HCT116 (cell line): Measurements from ENCODE around the gene SYTL3. TPM values are rescaled to one million over a fixed set of nuclear protein-coding genes. Genes with fewer than 3 reads are reported as not detected.

Source experiments
- ATAC-seq: fragments of 200-7000 bp; cut with Tn5 transposase; 2 replicates; pipeline ENCODE4 v1.9.1; 2020; ENCODE audit warnings: mild to moderate bottlenecking, moderate library complexity
- BruUV-seq: library from RNA; stranded (reverse); fragments of 400-500 nt; replicated peaks from 2 replicates; lab custom pipeline; 2021; lab: Mats Ljungman, UMichigan
- CTCF ChIA-PET: fragments of 300-600 bp; sonication (Branson Sonifier 250); formaldehyde crosslinking; loops from one replicate; lab custom pipeline; 2021; ENCODE audit warnings: antibody characterized with exemption; lab: Charles Lee
- POLR2A ChIA-PET: fragments of 300-600, 350-600 bp; sonication (Branson Sonifier 250); formaldehyde crosslinking; loops from one replicate; lab custom pipeline; 2021; ENCODE audit warnings: antibody characterized with exemption; lab: Charles Lee
- RAD21 ChIA-PET, 2 experiments: fragments of 300-600 bp; sonication (Branson Sonifier 250); formaldehyde crosslinking; loops; one replicate each; lab custom pipeline; 2023; ENCODE audit warnings: low total read pairs in 2 of 2; ENCODE audit not compliant: uncharacterized antibody in 2 of 2, unreplicated experiment in 2 of 2, low non-redundant PET in 1 of 2; lab: Charles Lee
- DNase-seq: peaks from one replicate; pipeline ENCODE4 v3.0.0-alpha.2; 2010; ENCODE audit warnings: low read depth, low spot score
- H2AFZ ChIP-seq: fragments of 200-600 bp; shearing (Covaris generic), sonication (generic); 2 replicates; pipeline ENCODE4 v1.6.1; 2017; ENCODE audit warnings: low read depth, mixed run types, mixed read lengths, antibody characterized with exemption, low read length; ENCODE audit not compliant: poor library complexity, severe bottlenecking
- H3K27ac ChIP-seq: 2 replicates; pipeline ENCODE4 v1.5.1; 2012; ENCODE audit warnings: low read depth, low read length
- H3K27me3 ChIP-seq: fragments of 200-600 bp; sonication (generic); 2 replicates; pipeline ENCODE4 v1.6.1; 2016; ENCODE audit warnings: mixed run types, low read length, mixed read lengths; ENCODE audit not compliant: insufficient read depth
- H3K36me3 ChIP-seq, 2 experiments: fragments of 200-500 bp in 1 of 2; fragments of 200-600 bp in 1 of 2; sonication (Bioruptor generic) in 1 of 2; sonication (generic) in 1 of 2; 2 replicates each; pipeline versions ENCODE4 v1.5.1 to v1.6.1; 2014 to 2016; ENCODE audit warnings: low read length in 2 of 2, inconsistent platforms in 1 of 2, mixed read lengths in 1 of 2, mixed run types in 1 of 2; ENCODE audit not compliant: insufficient read depth in 2 of 2, control insufficient read depth in 1 of 2
- H3K4me1 ChIP-seq, 2 experiments: fragments of 200-600 bp in 1 of 2; sonication (generic) in 1 of 2; 2 replicates each; pipeline versions ENCODE4 v1.5.1 to v1.6.1; 2012 to 2017; ENCODE audit warnings: low read length in 2 of 2, inconsistent platforms in 1 of 2, mild to moderate bottlenecking in 1 of 2, mixed read lengths in 1 of 2, mixed run types in 1 of 2, moderate library complexity in 1 of 2; ENCODE audit not compliant: insufficient read depth in 2 of 2, control insufficient read depth in 1 of 2
- H3K4me2 ChIP-seq: fragments of 200-600 bp; sonication (generic); 2 replicates; pipeline ENCODE4 v1.6.1; 2017; ENCODE audit warnings: mixed run types, low read length, mixed read lengths
- H3K4me3 ChIP-seq, 2 experiments: fragments of 200-600 bp in 1 of 2; sonication (generic) in 1 of 2; replicated peaks in 1 of 2; 2 replicates each; pipeline ENCODE4 v1.5.1; 2011 to 2016; ENCODE audit warnings: low read length in 2 of 2, control low read depth in 1 of 2, low read depth in 1 of 2, mild to moderate bottlenecking in 1 of 2, mixed read lengths in 1 of 2, mixed run types in 1 of 2
- H3K79me2 ChIP-seq: fragments of 200-600 bp; sonication (generic); 2 replicates; pipeline ENCODE4 v1.6.1; 2017; ENCODE audit warnings: mild to moderate bottlenecking, mixed run types, low read length, moderate library complexity, mixed read lengths; ENCODE audit not compliant: insufficient read depth
- H3K9ac ChIP-seq: fragments of 200-600 bp; sonication (generic); 2 replicates; pipeline ENCODE4 v1.6.1; 2016; ENCODE audit warnings: low read length, mixed read lengths
- H3K9me2 ChIP-seq: fragments of 200-600 bp; sonication (generic), shearing (Covaris generic); 2 replicates; pipeline ENCODE4 v1.6.1; 2017; ENCODE audit warnings: mixed run types, mild to moderate bottlenecking, moderate library complexity; ENCODE audit not compliant: insufficient read depth
- H3K9me3 ChIP-seq, 2 experiments: fragments of 200-500 bp in 1 of 2; fragments of 200-600 bp in 1 of 2; sonication (Bioruptor generic) in 1 of 2; sonication (generic) in 1 of 2; 2 replicates each; pipeline ENCODE4 v1.6.1; 2014 to 2017; ENCODE audit warnings: low read length in 2 of 2, mixed read lengths in 2 of 2, inconsistent platforms in 1 of 2, low read depth in 1 of 2, mild to moderate bottlenecking in 1 of 2, mixed run types in 1 of 2, moderate library complexity in 1 of 2; ENCODE audit not compliant: control insufficient read depth in 1 of 2, insufficient read depth in 1 of 2
- H4K20me1 ChIP-seq: fragments of 200-600 bp; sonication (generic), shearing (Covaris generic); 2 replicates; pipeline ENCODE4 v1.6.1; 2017; ENCODE audit warnings: mixed run types, mild to moderate bottlenecking, moderate library complexity; ENCODE audit not compliant: insufficient read depth
- EZH2 ChIP-seq: fragments of 200-600 bp; sonication (generic); IDR thresholded peaks from 2 replicates; pipeline ENCODE4 v1.6.1; 2017; ENCODE audit warnings: antibody characterized with exemption, mixed run types
- JUND ChIP-seq: IDR thresholded peaks from 2 replicates; pipeline ENCODE4 v1.6.1; 2012
- MAX ChIP-seq: IDR thresholded peaks from 2 replicates; pipeline ENCODE4 v1.6.1; 2012
- RAD21 ChIP-seq: IDR thresholded peaks from 2 replicates; pipeline ENCODE4 v1.6.1; 2012; ENCODE audit warnings: low read depth, mild to moderate bottlenecking
- SIN3A ChIP-seq: IDR thresholded peaks from 2 replicates; pipeline ENCODE4 v1.6.1; 2012; ENCODE audit warnings: low read depth
- ZBTB33 ChIP-seq: IDR thresholded peaks from 2 replicates; pipeline ENCODE4 v1.6.1; 2011; ENCODE audit warnings: mild to moderate bottlenecking, low read length, moderate library complexity; ENCODE audit not compliant: insufficient replicate concordance; ENCODE audit errors: extremely low read depth
- intact Hi-C: fragments of 100-400 bp; cut with micrococcal nuclease; formaldehyde crosslinking; loops from 2 replicates; pipeline ENCODE4 v1.10.0; 2022
- total RNA-seq: library from RNA; stranded (reverse); gene quantifications from one replicate; pipeline ENCODE4 v1.2.1, GENCODE V29; 2021; ENCODE audit not compliant: unreplicated experiment

SYTL3 gene
- total RNA-seq, 1 experiment from 2014 or later, result 55.3 TPM

GRCh38 chr6:158672726-158673125 lies 22.9 kb downstream of the SYTL3 start:
- no peaks in the 10 kb centered on the region for H4K20me1 ChIP-seq
- no peaks in the 10 kb centered on the region for H3K27me3 ChIP-seq
- H2AFZ ChIP-seq, result no peak overlapping the region
- H3K36me3 ChIP-seq, result no peaks in the 10 kb centered on the region
- H3K79me2 ChIP-seq, result no peaks in the 10 kb centered on the region
- POLR2A ChIA-PET, result interaction anchor here (0.9 to 1.4 kb wide), 2 partner anchors 26 to 28 kb away, joined by 3 to 4 read pairs; partner anchors contain the start of gene DYNLT1
- CTCF ChIA-PET, result interaction anchor here (0.9 to 2.0 kb wide), 2 partner anchors 28 to 458 kb away, joined by 3 to 12 read pairs; partner anchors contain the start of gene DYNLT1
- no TSS peak for BruUV-seq
- no peak for ATAC-seq
- H3K9ac ChIP-seq, result no peak overlapping the region
- H3K4me2 ChIP-seq, result no peak overlapping the region
- no peak for DNase-seq
- RAD21 ChIA-PET, result interaction anchor here in 1 of 2 experiments (0.6 to 1.2 kb wide), 2 partner anchors 27 to 461 kb away, joined by 3 to 5 read pairs; no protein-coding TSS in a partner anchor
- TF ChIP-seq ZBTB33, result no peak
- TF ChIP-seq SIN3A, result no peak
- no peak for TF ChIP-seq JUND
- TF ChIP-seq EZH2, result no peak
- TF ChIP-seq MAX, result no peak
- TF ChIP-seq RAD21, result no peak
- H3K4me3 ChIP-seq, result no peak overlapping the region
- intact Hi-C loops, result no loop called here
- H3K9me3 ChIP-seq, result no peaks in the 10 kb centered on the region
- no peak overlapping the region for H3K27ac ChIP-seq
- H3K4me1 ChIP-seq, result peaks cover 0 to under 1% of the 10 kb centered on the region in 2 experiments; a peak in 2 of 4 replicates
- no peaks in the 10 kb centered on the region for H3K9me2 ChIP-seq
